OCI-LY7 (cell line): ENCODE data around the gene ATP4A. TPM values are rescaled to one million over a fixed set of nuclear protein-coding genes. Genes with fewer than 3 reads are reported as not detected.

ENCODE experiments used
- BruUV-seq: library from RNA; stranded (reverse); fragments of 400-500 nt; replicated peaks from 2 replicates; lab custom pipeline; 2021; lab: Mats Ljungman, UMichigan
- CTCF ChIA-PET: fragments of 300-600 bp; sonication (Branson Sonifier 250); formaldehyde crosslinking; loops from one replicate; lab custom pipeline; 2022; ENCODE audit warnings: antibody characterized with exemption; ENCODE audit not compliant: unreplicated experiment; lab: Charles Lee
- POLR2A ChIA-PET: fragments of 300-600 bp; sonication (Branson Sonifier 250); formaldehyde crosslinking; loops from one replicate; lab custom pipeline; 2022; ENCODE audit warnings: antibody characterized with exemption; lab: Charles Lee
- DNase-seq: peaks from one replicate; pipeline ENCODE4 v3.0.0-alpha.2; 2015; ENCODE audit warnings: low spot score
- H2AFZ ChIP-seq: fragments of 200-600 bp; sonication (generic), shearing (Covaris generic); 2 replicates; pipeline ENCODE4 v1.6.1; 2014; ENCODE audit warnings: mild to moderate bottlenecking, antibody characterized with exemption, low read length, moderate library complexity
- H3K27ac ChIP-seq: fragments of 200-600 bp; sonication (generic); 2 replicates; pipeline ENCODE4 v1.5.1; 2014; ENCODE audit warnings: mixed run types, low read depth, mild to moderate bottlenecking, moderate library complexity, low read length, inconsistent platforms; ENCODE audit not compliant: poor library complexity, severe bottlenecking
- H3K36me3 ChIP-seq: fragments of 200-600 bp; sonication (generic); 2 replicates; pipeline ENCODE4 v1.6.1; 2014; ENCODE audit warnings: mild to moderate bottlenecking, antibody characterized with exemption, low read length, moderate library complexity, mixed read lengths; ENCODE audit not compliant: insufficient read depth
- H3K4me1 ChIP-seq: fragments of 200-600 bp; sonication (generic); 2 replicates; pipeline ENCODE4 v1.5.1; 2014; ENCODE audit warnings: mild to moderate bottlenecking, low read length; ENCODE audit not compliant: insufficient read depth, poor library complexity, severe bottlenecking
- H3K4me2 ChIP-seq: fragments of 200-600 bp; sonication (generic); 2 replicates; pipeline ENCODE4 v1.6.1; 2014; ENCODE audit warnings: mild to moderate bottlenecking, low read length
- H3K4me3 ChIP-seq: fragments of 200-600 bp; sonication (generic); 2 replicates; pipeline ENCODE4 v1.5.1; 2014; ENCODE audit warnings: mild to moderate bottlenecking, low read depth, low read length; ENCODE audit not compliant: poor library complexity, severe bottlenecking
- H3K79me2 ChIP-seq: fragments of 200-600 bp; sonication (generic); 2 replicates; pipeline ENCODE4 v1.6.1; 2016; ENCODE audit warnings: low read depth, mild to moderate bottlenecking, low read length, moderate library complexity, mixed read lengths; ENCODE audit not compliant: insufficient read depth
- H3K9me2 ChIP-seq: fragments of 200-600 bp; sonication (generic); 2 replicates; pipeline ENCODE4 v1.6.1; 2016; ENCODE audit warnings: mild to moderate bottlenecking, low read length, mixed read lengths; ENCODE audit not compliant: insufficient read depth
- H3K9me3 ChIP-seq: fragments of 200-600 bp; sonication (generic); 2 replicates; pipeline ENCODE4 v1.6.1; 2014; ENCODE audit warnings: mild to moderate bottlenecking, mixed run types, low read length, mixed read lengths
- H4K20me1 ChIP-seq: fragments of 200-600 bp; sonication (generic); 2 replicates; pipeline ENCODE4 v1.6.1; 2014; ENCODE audit warnings: mild to moderate bottlenecking, antibody characterized with exemption, low read length, moderate library complexity, mixed read lengths; ENCODE audit not compliant: insufficient read depth
- EZH2phosphoT487 ChIP-seq: fragments of 200-600 bp; sonication (generic); IDR thresholded peaks from 2 replicates; pipeline ENCODE4 v1.6.1; 2018; ENCODE audit warnings: low read depth, borderline replicate concordance, mild to moderate bottlenecking, mixed run types, antibody characterized with exemption, low read length, moderate library complexity, mixed read lengths
- intact Hi-C: fragments of 100-400 bp; cut with micrococcal nuclease; formaldehyde crosslinking; loops from one replicate; pipeline ENCODE4 v1.10.0; 2022; ENCODE audit not compliant: unreplicated experiment
- total RNA-seq, 2 experiments: library from RNA; depleted of rRNA in 1 of 2; stranded (reverse); fragments of >200 nt in 1 of 2; shearing (Covaris generic) in 1 of 2; gene quantifications; 2 replicates each; pipeline ENCODE4 v1.2.3, GENCODE V29; 2014 to 2022
- TF ChIP-seq, protein P1 (sequence below): fragments of 200-600 bp; sonication (generic); conservative IDR thresholded peaks from 2 replicates; pipeline ENCODE4 v1.5.1; 2014; ENCODE audit warnings: mild to moderate bottlenecking, antibody characterized with exemption, low read length, moderate library complexity, mixed read lengths

Gene ATP4A
- total RNA-seq, 2 experiments from 2014 or later, result 0.36 to 0.92 TPM

DNA sequence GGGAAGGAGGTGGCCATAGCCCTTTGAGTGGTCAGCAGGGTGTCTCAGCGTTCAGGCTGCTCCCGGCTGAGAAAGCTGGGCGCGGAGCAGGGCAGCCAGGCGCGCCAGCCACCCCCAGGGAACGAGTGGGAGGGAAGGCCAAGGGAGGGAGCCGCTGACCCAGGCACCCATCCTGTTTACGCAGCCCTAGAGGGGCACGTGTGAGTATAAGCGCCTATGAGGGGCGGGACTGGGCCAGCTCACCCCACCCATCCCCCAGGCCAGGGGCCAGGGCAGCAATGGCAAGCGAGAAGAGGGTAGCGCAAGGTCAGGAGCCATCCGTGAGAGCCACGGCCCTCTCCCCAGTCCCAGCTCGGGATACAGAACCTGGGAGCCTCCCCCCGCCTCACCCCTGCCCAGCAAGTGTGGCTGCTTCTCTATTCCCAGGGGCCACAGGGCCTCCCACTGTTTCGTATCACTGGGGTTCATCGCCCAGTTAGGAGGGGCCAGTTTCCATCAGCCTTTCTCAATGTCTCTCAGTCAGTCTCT, 49.1 kb downstream of the ATP4A start:
- Histone ChIP-seq H3K27ac (no peak overlapping the region), H4K20me1 (no peaks in the 10 kb centered on the region), H3K4me1 (no peaks in the 10 kb centered on the region), H2AFZ (no peak overlapping the region), H3K4me3 (no peak overlapping the region), H3K79me2 (no peaks in the 10 kb centered on the region), H3K9me2 (no peaks in the 10 kb centered on the region), H3K36me3 (no peaks in the 10 kb centered on the region), H3K4me2 (no peak overlapping the region), H3K9me3 (no peaks in the 10 kb centered on the region)
- ChIA-PET POLR2A (interaction anchor here (1.2 kb wide), 1 partner anchor 56 kb away, joined by 3 read pairs; no protein-coding TSS in a partner anchor), CTCF (no interaction called here)
- TF ChIP-seq, protein P1, sequence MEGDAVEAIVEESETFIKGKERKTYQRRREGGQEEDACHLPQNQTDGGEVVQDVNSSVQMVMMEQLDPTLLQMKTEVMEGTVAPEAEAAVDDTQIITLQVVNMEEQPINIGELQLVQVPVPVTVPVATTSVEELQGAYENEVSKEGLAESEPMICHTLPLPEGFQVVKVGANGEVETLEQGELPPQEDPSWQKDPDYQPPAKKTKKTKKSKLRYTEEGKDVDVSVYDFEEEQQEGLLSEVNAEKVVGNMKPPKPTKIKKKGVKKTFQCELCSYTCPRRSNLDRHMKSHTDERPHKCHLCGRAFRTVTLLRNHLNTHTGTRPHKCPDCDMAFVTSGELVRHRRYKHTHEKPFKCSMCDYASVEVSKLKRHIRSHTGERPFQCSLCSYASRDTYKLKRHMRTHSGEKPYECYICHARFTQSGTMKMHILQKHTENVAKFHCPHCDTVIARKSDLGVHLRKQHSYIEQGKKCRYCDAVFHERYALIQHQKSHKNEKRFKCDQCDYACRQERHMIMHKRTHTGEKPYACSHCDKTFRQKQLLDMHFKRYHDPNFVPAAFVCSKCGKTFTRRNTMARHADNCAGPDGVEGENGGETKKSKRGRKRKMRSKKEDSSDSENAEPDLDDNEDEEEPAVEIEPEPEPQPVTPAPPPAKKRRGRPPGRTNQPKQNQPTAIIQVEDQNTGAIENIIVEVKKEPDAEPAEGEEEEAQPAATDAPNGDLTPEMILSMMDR, result no peak
- no peak for TF ChIP-seq EZH2phosphoT487
- intact Hi-C loops, result no loop called here
- DNase-seq, result no peak
- no TSS peak for BruUV-seq

GRCh38 chr19:35513628-35514281, 49.7 kb downstream of the ATP4A start, which contains the start of gene DMKN:
Gene DMKN, minus strand, starts transcription at chr19:35513649. Its CDS starts 174 bp downstream, at chr19:35513475.
- Histone ChIP-seq H3K9me2 (no peaks in the 10 kb centered on the region), H2AFZ (no peak within 1 kb of the TSS), H4K20me1 (no peaks in the 10 kb centered on the region), H3K4me2 (no peak within 1 kb of the TSS), H3K79me2 (no peaks in the 10 kb centered on the region), H3K4me3 (no peak within 1 kb of the TSS), H3K9me3 (no peaks in the 10 kb centered on the region), H3K4me1 (no peaks in the 10 kb centered on the region), H3K36me3 (no peaks in the 10 kb centered on the region), H3K27ac (no peak within 1 kb of the TSS)
- BruUV-seq, result no TSS peak
- no peak for TF ChIP-seq EZH2phosphoT487
- TF ChIP-seq, protein P1, result peak; percentile 34; the same call in 1 of the 2 replicates
- POLR2A ChIA-PET, result no interaction called here
- DNase-seq, result no peak
- intact Hi-C loops, result no loop called here
- CTCF ChIA-PET, result no interaction called here
